Gastrocnemius medialis (tissue), 4 donors: ENCODE data around the gene KDM4B.

Source experiments
- POLR2A ChIP-seq, 2 donors: fragments of 450-650 bp; IDR thresholded peaks; one replicate each; pipeline ENCODE4 v1.6.1; 2017; ENCODE audit warnings: antibody characterized with exemption in 2 of 2, mild to moderate bottlenecking in 2 of 2, moderate library complexity in 2 of 2
- TF ChIP-seq, protein P1 (sequence below), 5 experiments: fragments of 450-650 bp in 3 of 5; fragments of 200-600 bp in 2 of 5; sonication (generic) in 2 of 5; IDR thresholded peaks in 4 of 5; conservative IDR thresholded peaks in 1 of 5; 1 replicate in 4 of 5; 2 replicates in 1 of 5; pipeline ENCODE4 v1.5.1; 2016 to 2019; ENCODE audit warnings: antibody characterized with exemption in 5 of 5, mild to moderate bottlenecking in 3 of 5, moderate library complexity in 3 of 5

DNA sequence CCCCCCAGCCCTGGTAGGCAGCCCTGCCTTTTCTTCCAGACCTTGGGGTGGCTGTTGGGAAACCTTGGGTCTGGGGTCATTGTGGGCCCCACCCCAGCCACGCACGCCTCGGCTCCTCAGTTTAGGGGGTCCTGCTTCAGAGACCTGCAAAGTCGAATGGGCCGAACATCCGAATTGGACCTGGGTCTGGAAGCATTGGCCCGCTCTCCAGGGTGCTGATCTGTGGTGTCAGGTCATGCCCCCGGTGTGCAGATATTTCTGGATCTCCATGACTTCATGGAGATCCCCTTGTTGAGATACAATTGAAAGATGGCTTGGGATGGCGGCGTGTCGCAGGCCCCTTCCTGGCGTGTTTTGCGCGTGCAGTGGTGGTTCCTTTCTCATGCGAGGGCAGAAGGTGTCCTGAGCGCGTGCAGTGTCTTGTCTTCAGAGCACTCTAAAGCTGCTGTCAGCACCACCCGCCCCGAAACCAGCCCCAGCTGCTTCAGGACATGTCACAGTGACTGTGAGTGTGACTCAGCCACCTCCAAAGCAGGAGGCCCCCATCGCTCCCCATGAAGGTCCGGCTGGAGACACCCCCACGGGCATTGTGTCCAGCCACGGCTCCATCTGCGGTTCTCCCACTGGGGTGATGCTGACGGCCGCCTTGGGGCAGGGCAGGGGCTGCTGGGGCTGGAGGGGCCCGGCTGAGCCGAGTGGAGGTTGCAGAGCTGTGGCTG is 112.7 kb downstream of the KDM4B start:
- TF ChIP-seq, protein P1, sequence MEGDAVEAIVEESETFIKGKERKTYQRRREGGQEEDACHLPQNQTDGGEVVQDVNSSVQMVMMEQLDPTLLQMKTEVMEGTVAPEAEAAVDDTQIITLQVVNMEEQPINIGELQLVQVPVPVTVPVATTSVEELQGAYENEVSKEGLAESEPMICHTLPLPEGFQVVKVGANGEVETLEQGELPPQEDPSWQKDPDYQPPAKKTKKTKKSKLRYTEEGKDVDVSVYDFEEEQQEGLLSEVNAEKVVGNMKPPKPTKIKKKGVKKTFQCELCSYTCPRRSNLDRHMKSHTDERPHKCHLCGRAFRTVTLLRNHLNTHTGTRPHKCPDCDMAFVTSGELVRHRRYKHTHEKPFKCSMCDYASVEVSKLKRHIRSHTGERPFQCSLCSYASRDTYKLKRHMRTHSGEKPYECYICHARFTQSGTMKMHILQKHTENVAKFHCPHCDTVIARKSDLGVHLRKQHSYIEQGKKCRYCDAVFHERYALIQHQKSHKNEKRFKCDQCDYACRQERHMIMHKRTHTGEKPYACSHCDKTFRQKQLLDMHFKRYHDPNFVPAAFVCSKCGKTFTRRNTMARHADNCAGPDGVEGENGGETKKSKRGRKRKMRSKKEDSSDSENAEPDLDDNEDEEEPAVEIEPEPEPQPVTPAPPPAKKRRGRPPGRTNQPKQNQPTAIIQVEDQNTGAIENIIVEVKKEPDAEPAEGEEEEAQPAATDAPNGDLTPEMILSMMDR (IDR thresholded peaks at IDR 0.05 in 4 of 5, conservative IDR thresholded peaks at IDR 0.05 in 1 of 5) = no peak
- no peak for TF ChIP-seq POLR2A (IDR thresholded peaks at IDR 0.05)
